Posterior vena cava (tissue), 2 donors: ENCODE data around the gene SNX10. TPM values are rescaled to one million over a fixed set of nuclear protein-coding genes. Genes with fewer than 3 reads are reported as not detected.
A peak's percentile ranks its signal among the peaks of the same experiment; 100 is the strongest.

Experiments used
- DNase-seq: peaks from one replicate; pipeline ENCODE4 v3.0.0-alpha.2; 2020; ENCODE audit warnings: low spot score
- intact Hi-C, 2 donors: fragments of 100-400 bp; cut with DNase I; formaldehyde crosslinking; loops; one replicate each; pipeline versions ENCODE4 v1.14.1 to v1.14.2; 2022 to 2023
- total RNA-seq, 2 donors: library from RNA; stranded (reverse); fragmentation: NEBNext Ultra II Directional; extraction: Animal tissue kit (Norgen Biotek cat#: 25700); gene quantifications; one replicate each; pipeline ENCODE4 v1.2.1, GENCODE V29; 2021
- donor health status: DM: yes; HTN: yes; CAD: no.
- donor health status: DM: yes; HTN: yes; CAD: no.

SNX10 gene
- total RNA-seq, 2 donors from 2014 or later: 4.0 to 6.5 TPM

DNA sequence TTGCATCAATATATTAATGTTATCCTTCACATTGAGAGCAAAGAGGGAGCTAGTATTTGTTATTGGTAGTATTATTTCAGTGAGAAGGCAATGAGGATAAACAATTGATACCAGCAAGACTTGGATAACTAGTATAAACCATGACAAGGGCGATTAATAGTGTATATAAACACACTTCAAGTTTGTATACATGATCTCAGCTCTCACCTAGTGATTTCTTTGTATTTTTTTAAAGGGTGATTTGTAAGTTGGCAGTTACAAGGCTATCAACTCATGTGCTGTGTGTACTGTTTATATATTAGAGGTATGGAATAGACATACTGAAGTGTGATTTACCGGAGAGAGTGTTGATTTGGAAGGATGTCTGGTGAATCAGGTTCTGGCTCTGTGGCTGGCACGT lies 88.0 kb downstream of the SNX10 start:
- intact Hi-C loops: loop anchor here in 1 of 2 donors (5.0 to 10.0 kb wide), 2 partner anchors 538 to 785 kb away; partner anchors contain the start of gene HOXA9
- no peak for DNase-seq

DNA sequence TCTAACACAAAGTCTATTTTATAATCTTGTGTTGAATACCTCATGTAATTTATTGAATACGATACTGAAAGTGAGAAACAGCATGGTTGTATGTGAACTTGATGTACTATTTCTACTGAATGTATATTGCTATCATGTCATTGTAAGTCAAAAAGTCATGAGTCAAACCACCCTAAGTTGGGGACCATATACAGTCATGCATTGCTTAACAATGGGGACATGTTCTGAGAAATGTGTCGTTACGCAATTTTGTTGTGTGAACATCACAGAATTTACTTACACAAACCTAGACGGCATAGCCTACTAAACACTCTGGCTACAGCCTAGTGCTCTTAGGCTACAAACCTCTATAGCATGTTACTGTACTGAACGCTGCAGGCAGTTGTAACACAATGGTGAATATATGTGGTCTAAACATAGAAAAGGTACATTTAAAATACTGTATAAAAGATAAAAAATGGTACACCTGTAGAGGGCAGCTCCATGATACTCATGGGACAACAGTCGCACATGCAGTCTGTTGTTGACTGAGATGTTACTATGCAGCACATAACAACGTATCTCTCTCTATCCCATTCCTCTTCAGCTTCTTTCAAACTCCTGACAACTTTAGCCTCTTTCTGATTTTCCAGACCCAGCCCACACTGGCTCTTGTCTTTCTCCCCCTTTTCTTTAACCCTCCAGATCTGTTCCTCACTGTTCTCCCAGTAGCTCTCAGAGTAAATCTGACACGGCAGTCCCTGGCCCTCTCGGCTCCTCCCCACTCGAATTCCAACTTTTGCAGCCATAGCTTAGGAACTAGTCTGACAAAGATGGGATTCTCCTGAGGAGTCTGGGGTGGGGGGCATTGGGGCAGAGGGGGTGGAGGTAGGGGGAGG lies 90.1 kb downstream of the SNX10 start:
- no peak for DNase-seq
- intact Hi-C loops: loop anchor here in 1 of 2 donors (5.0 kb wide), 1 partner anchor 536 kb away; no protein-coding TSS in a partner anchor

DNA sequence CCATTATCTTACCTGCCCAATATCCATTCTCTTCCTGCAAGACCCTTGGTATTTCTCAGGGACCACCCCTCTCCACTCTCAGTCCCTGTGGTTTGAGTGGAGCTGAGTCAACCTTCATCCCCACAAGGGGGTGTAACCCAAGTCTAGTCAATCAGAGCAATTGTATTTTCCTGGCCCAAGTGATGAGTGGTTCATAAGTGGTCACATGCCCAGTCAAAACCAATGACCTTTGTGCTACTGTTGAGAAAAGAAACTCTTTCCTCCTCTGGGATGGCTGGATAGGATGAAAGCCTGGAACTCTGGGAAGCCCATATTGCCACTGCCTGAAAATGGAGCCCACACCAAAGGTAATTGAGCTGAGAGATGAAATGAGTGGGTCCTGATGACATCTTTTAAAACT lies 93.6 kb downstream of the SNX10 start:
- DNase-seq: no peak
- intact Hi-C loops: no loop called here

DNA sequence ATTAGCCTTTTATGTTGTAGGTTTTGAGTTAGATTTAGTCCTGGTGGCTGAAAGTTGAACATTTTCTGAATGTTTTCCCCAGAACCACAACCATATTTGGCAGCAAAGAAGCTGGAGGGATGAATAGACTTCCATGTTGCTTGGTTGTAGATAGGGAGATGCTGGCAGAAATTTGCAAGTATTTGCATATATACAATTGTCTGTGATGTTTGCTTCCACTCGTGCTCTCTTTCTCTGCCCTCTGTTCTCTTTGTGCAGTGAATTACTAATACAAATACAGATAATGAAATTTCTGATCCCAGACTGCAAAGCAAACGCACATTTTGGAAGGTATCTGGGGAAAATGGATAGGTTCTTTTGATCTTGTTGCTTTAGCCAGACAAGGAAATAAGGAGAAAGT lies 96.1 kb downstream of the SNX10 start:
- no peak for DNase-seq
- intact Hi-C loops: no loop called here

DNA sequence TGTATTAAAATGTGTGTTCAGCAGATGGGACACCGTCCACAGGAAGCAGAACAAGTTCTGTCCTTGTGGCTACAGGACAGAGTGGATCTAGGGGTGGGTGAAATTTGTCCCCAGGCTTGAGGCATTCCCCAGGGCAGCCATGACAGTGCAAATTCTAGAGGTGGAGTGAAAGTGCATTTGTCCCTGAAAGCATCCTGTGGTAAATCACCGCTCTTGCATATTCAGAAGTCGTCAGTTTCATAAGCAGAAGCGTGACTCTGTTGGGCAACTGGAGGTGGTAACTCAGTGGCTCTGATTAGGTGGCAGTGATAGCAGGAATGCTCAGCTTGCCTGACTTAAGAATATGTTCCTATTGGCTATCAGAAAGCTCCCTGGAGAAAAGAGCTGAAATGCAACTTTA lies 96.6 kb downstream of the SNX10 start:
- intact Hi-C loops: no loop called here
- no peak for DNase-seq

DNA sequence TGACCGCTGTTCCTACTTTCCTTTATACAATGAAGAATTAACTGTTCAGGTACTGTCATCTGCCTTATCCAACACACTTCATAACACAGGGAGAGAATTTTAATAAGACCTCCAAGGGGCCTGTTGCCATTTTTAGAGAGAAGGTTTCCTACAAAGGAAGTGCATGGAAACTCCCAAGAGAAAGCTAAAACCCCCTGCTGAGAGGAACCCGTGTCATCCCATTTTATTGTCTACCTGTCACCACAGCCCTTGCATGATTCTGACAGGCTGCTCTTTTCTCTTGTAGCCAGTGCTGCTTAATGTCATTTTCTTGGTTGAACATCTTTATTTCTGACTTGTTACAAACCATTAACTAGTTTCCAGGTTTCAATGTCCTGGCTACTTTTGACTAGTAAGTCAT lies 98.4 kb downstream of the SNX10 start:
- DNase-seq: no peak
- intact Hi-C loops: loop anchor here in 1 of 2 donors (10.0 kb wide), 1 partner anchor 1675 kb away; no protein-coding TSS in a partner anchor

DNA sequence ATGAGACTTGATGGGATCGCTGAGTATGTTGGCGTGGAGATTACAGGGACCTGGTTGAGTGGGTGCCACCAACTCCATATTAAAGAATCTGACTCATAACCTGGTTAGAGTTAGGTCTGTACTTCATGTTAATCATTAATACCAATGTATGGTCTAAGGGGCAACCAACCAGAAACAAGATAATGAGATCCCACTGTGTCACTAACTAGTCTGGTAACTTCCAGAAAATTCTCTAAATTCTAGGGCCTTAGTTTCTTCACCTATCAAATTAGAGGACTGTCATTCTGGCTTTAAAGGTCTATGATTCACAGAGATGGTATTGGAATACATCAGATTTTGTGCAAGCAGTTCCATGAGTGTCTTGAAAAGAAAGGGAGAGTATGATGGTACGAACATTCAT lies 102.2 kb downstream of the SNX10 start:
- intact Hi-C loops: loop anchor here in 1 of 2 donors (10.0 kb wide), 1 partner anchor 1679 kb away; no protein-coding TSS in a partner anchor

DNA sequence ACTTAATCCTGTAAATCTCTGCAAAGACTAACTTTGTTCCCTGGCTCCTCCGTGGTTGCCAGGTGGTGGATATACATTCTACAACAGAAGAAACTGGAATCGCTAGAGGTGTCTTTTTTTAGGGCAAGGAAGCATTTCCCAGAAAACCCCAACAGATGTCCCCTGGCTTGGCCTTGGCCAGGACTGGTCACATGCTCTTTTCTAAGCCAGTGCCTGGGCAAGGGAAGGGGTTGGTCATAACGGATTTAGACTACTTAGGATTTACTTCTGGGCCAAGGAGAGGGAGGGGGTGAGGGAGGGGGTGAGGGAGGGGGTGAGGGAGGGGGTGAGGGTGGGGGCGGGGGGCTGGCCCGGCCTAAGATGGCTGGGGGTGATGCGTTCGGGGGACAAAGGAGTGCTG lies 105.7 kb downstream of the SNX10 start:
- intact Hi-C loops: loop anchor here in 1 of 2 donors (10.0 kb wide), 1 partner anchor 1683 kb away; no protein-coding TSS in a partner anchor
- no peak for DNase-seq

More for the DNA sequence above, 102.2 kb downstream of the SNX10 start:
- no peak for DNase-seq

DNA sequence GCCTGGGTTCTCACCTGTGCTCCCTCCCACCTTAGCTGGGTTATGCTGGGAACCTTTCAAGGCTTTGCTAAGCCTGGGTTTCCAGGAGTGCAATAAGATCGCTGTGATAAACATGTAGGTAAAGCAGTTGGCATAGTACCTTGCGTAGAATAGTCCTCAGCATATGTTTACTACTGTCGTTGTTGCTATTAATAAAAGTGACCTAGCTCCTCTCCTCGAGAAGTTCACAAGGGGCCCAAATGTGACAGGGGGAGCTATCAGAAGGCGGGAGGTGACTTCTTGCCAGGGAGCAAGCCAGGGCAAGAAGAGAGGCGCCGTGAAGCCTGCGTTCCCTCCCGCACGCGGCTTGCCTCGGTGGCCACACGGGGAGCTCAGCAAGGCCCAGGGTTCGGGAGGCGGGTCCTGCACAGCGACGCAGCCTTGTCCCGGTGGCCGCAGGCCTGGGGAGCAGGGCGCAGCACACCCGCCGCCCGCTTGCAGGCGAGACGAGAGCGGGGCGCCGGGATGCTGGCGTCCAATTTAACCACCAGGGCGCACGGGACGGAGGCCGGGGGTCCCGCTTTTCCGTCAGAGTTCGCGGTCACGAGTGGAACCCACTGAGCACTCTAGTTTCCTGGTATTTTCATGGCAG lies 106.2 kb downstream of the SNX10 start:
- peak; percentile 86 for DNase-seq
- intact Hi-C loops: loop anchor here in 1 of 2 donors (10.0 kb wide), 1 partner anchor 1683 kb away; no protein-coding TSS in a partner anchor

DNA sequence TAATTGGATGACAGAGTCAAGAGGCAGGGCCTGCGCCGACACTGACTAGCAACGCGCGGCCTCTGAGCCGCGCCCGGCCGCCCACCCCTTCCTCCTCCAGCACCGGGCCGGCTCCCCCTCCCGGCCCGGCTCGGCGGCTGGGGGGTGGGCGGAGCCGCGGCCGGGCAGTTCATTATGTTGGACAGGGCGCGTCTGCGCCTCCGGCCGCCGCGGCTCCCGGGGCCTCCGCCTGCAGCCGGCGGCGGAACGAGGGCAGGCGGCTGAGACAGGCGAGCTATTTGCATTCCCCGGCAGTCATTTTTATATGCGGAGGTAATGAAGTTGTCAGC lies 106.7 kb downstream of the SNX10 start:
- peak; percentile 91 for DNase-seq
- intact Hi-C loops: loop anchor here in 1 of 2 donors (10.0 kb wide), 1 partner anchor 1684 kb away; no protein-coding TSS in a partner anchor

DNA sequence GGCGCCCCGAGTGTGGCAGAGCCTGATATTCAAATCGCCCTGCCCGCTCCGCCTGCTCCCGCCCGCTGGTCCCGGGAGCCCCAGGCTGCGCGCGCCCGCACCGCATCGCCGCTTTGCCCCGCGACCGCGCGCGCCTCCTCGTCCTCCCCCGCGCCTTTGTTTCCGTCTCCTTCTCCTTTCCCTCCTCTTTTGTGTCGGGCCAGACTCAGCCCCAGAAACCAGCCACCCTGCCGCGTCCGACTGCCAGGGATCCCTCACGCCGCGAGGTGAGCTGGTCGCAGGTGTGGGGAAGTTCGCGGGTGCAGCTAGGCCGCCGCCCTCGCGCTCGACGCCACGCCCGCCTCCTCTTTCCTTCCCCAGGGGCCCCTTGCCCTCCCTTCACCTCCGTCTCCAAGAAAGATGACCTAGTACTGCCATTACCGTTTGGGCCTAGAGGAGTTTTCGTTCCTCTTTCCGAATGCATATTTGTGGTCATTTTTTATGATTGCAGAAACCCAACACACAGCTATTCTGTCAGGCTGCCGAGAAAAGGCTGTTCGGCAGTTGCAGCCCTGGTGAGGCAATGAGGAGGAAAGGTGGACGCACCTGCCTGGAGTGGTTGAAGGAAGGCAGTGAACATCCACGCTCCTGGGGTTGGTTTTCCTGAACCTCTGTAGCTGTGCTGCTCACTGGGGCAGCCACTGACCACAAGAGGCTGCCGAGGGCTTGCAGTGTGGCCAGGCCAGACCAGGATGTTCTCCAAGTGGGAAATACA lies 107.3 kb downstream of the SNX10 start:
- intact Hi-C loops: loop anchor here in 1 of 2 donors (10.0 kb wide), 1 partner anchor 1684 kb away; no protein-coding TSS in a partner anchor
- peak; percentile 83 for DNase-seq

DNA sequence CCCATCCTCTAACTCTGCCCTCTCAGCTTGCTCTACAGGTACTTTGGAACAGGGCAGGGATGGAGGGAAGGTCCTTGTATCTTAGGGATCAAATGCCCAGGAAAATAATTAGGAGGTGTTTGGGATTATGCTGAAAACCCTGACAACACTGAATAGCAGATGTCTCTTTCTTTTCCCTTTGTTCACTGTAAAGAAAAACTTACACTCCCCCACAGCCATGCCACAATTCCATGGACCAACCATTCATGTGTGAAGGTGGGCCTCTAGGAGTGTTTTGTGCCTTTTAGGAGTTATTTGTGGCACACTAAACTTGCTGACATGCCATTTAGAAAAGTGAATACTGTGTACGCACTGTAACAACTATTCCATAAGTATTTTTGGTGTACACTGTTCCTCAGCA lies 108.1 kb downstream of the SNX10 start:
- DNase-seq: no peak
- intact Hi-C loops: loop anchor here in 1 of 2 donors (2.0 to 10.0 kb wide), 2 partner anchors 65 to 1685 kb away; no protein-coding TSS in a partner anchor

DNA sequence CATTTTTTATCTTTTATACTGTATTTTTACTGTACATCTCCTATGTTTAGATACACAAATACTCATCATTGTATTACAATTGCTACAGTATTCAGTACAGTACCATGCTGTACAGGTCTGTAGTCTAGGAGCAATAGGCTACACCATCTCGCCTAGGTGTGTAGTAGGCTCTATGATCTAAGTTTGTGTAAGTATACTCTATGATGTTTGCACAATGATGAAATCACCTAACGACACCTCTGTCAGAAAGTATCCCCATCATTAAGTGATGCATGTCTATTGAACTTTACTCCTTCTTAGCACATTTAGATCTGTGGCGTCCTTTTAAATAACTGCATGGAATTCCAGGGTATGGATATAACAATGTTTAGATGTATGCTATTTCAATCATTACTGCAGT lies 112.0 kb downstream of the SNX10 start:
- intact Hi-C loops: no loop called here
- DNase-seq: no peak

DNA sequence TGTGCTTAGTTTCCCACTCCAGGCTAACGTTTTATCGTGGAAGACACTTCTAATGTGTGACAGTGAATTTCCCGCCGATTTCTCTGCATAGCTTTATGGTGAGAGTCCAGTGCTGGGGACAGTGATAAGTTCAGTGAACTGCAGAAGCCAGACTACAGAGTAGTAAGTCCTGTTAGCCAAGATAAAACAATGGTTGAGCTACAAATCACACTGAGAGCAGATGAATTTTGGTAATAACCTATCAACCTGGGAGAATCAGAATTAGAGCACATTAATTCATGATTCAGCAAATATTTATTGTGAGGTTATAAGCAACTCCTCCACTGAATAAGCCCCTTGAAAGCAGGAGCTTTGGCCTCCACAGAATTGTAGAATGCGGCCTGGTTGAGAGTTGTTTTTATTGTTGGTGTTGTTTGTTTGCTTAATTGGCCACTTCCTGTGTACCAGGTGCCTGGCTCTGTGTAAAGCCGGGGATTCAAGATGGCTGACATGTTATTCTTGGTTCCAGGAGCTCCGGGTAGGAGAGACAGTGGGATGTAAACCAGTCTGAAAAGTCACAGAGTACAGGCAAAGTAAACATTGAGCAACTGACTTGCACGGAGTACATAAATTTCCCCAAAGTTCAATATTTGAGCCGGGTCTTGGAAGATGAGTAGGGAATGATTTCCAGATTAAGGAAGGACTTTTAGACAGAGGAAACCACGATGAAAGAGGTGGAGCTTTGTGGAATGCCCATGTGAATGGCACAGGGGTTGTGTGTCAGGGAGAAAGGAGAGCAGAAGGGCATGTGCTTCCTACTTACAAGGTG lies 112.7 kb downstream of the SNX10 start:
- no peak for DNase-seq
- intact Hi-C loops: no loop called here

DNA sequence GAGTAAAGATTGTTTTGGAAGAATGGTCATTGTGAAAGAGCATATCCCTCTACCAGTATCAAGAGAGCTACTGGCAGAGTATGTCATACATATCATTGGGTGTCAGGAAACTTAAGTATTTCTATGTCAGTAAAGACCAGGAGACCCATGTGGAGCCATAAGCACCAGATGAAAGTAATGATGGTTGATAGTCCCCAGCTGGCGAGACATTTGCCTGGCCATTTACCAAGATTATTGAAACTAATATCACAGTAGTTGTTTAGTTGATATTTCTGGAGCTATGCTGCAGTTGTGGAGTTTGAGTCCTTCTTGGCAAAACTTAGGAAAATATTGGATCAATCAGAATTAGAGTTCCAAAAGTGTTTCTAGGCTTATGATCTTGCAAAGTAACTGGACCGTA lies 114.8 kb downstream of the SNX10 start:
- no peak for DNase-seq
- intact Hi-C loops: no loop called here

DNA sequence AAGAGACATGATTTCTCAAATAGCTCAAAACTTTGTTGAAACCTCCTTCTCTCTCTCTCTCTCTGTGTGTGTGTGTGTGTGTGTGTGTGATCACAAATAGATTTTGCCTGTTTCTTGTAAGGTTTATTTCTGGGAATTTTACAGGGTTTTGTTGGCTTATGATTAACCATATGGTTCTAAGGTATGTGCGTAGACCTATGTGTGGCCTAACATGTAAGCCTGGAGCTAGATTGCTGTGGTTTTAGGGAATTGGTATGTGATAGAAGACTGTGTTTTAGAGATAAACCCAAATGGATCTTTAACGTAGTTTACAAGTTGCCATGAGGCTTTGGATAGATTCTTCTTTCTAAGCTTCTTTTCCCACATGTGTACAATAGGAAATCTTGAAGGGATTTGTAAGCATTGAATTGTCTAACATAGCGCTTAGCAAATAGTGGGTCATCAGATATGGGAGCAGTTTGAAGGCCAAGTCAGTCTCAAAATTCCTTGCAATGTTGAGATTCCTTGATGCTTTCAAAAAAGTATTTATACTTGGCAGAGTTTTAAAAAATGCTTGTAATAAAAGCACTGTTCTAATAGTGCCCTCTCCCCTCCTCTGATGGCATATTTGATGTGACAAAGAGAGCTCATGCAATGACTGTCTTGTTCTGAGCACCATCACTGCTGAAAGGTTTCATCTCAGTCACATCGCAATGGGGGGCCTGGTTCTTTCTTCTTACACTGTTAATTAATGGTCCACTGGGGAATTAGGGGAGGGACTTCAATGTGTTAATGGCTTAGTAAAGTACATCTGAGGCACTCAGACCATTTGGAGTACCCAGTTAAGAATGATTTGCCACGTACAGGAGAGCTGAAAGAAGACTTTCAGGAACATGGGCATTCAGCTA lies 118.2 kb downstream of the SNX10 start:
- intact Hi-C loops: no loop called here
- no peak for DNase-seq

DNA sequence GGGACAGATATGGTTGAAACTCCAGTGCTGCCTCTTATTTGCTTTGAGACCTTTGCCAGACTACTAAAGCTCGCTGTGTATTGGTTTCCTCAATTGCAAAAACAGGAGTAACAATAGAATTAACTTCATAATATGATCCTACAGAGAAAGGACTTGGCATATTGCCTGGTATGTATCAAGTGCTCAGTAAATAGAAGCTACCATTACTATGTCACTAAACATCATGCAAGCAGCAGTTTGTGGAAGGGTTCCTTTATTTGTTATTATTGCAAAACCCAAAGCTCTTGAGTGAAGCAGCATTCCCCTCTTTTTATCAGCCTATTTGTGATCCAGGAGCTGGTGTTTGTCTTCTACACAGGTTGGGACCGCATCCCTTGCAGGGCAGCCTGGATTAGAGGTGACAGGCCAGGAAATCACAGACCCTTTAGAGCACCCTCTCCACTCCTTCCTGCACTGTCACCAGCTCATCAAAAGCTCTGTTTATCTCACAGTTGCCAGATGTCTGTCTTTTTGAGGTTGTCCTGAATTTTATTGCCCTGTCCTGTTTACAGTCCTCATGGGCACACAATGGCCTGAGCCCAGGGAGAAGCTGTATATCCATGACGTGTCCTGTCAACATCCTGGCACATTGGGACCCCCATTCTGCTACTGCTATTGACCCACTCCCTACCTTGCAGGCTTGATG lies 121.5 kb downstream of the SNX10 start:
- DNase-seq: no peak
- intact Hi-C loops: no loop called here
